Keratinocyte (primary cell): ENCODE results near the gene HEXB. TPM values are rescaled to one million over a fixed set of nuclear protein-coding genes. Genes with fewer than 3 reads are reported as not detected.

ENCODE experiments used
- DNase-seq: peaks from one replicate; pipeline ENCODE4 v3.0.0-alpha.2; 2011; ENCODE audit warnings: low read depth, missing footprints, low spot score
- FAIRE-seq: peaks from 2 replicates; lab custom pipeline; 2011; peaks lifted over from hg19 to GRCh38; lab: Jason Lieb, UNC
- H2AFZ ChIP-seq: 2 replicates; pipeline ENCODE4 v1.6.0; 2012; ENCODE audit warnings: low read length, control low read depth, inconsistent platforms; ENCODE audit not compliant: control insufficient read depth
- H3K27ac ChIP-seq: 2 replicates; pipeline ENCODE4 v1.5.1; 2011; ENCODE audit warnings: low read length; ENCODE audit not compliant: control insufficient read depth, insufficient read depth
- H3K27me3 ChIP-seq: 3 replicates; pipeline ENCODE4 v1.6.0; 2011; ENCODE audit warnings: low read length; ENCODE audit not compliant: control insufficient read depth, insufficient read depth; ENCODE audit errors: extremely low read depth
- H3K36me3 ChIP-seq, 2 experiments: 2 replicates in 1 of 2; 3 replicates in 1 of 2; pipeline ENCODE4 v1.5.1; 2011; ENCODE audit warnings: low read length in 2 of 2, mild to moderate bottlenecking in 1 of 2; ENCODE audit not compliant: control insufficient read depth in 2 of 2, insufficient read depth in 2 of 2; ENCODE audit errors: extremely low read depth in 1 of 2
- H3K4me1 ChIP-seq: 3 replicates; pipeline ENCODE4 v1.5.1; 2011; ENCODE audit warnings: low read length; ENCODE audit not compliant: control insufficient read depth, insufficient read depth; ENCODE audit errors: extremely low read depth
- H3K4me2 ChIP-seq: 3 replicates; pipeline ENCODE4 v1.6.0; 2011; ENCODE audit warnings: low read depth, low read length; ENCODE audit not compliant: control insufficient read depth, insufficient read depth; ENCODE audit errors: extremely low read depth
- H3K4me3 ChIP-seq, 3 experiments: fragments of 200-600 bp in 1 of 3; sonication (generic) in 1 of 3; 2 replicates in 2 of 3; 3 replicates in 1 of 3; pipeline ENCODE4 v1.5.1; 2011 to 2016; ENCODE audit warnings: low read length in 3 of 3, mild to moderate bottlenecking in 3 of 3, control low read depth in 2 of 3, inconsistent platforms in 1 of 3, low read depth in 1 of 3, mixed read lengths in 1 of 3, mixed run types in 1 of 3, moderate library complexity in 1 of 3; ENCODE audit not compliant: control insufficient read depth in 2 of 3, insufficient read depth in 2 of 3; ENCODE audit errors: extremely low read depth in 1 of 3
- H3K79me2 ChIP-seq: 2 replicates; pipeline ENCODE4 v1.6.0; 2012; ENCODE audit warnings: low read length; ENCODE audit not compliant: control insufficient read depth, insufficient read depth
- H3K9ac ChIP-seq: 3 replicates; pipeline ENCODE4 v1.6.0; 2011; ENCODE audit warnings: low read length; ENCODE audit not compliant: control insufficient read depth, insufficient read depth; ENCODE audit errors: extremely low read depth
- H3K9me1 ChIP-seq: 3 replicates; pipeline ENCODE4 v1.6.0; 2011; ENCODE audit warnings: low read length; ENCODE audit not compliant: control insufficient read depth, insufficient read depth; ENCODE audit errors: extremely low read depth
- H3K9me3 ChIP-seq: 2 replicates; pipeline ENCODE4 v1.5.1; 2012; ENCODE audit warnings: low read depth, low read length; ENCODE audit not compliant: control insufficient read depth
- H4K20me1 ChIP-seq: 3 replicates; pipeline ENCODE4 v1.6.0; 2011; ENCODE audit warnings: low read length; ENCODE audit not compliant: control insufficient read depth, insufficient read depth; ENCODE audit errors: extremely low read depth
- CTCF ChIP-seq, 3 experiments: IDR thresholded peaks in 1 of 3; conservative IDR thresholded peaks in 1 of 3; optimal IDR thresholded peaks in 1 of 3; 2 replicates in 2 of 3; 3 replicates in 1 of 3; pipeline versions ENCODE3 to v1.5.1; 2011; ENCODE audit warnings: low read length in 3 of 3, mild to moderate bottlenecking in 3 of 3, moderate library complexity in 2 of 3, control low read depth in 1 of 3, inconsistent platforms in 1 of 3; ENCODE audit not compliant: insufficient read depth in 2 of 3; ENCODE audit errors: extremely low read depth in 1 of 3
- EZH2 ChIP-seq: IDR thresholded peaks from one replicate; pipeline ENCODE4 v1.6.1; 2012; ENCODE audit warnings: inconsistent platforms, mild to moderate bottlenecking, low read length, moderate library complexity
- dilution Hi-C: fragments of 300-500 bp; cut with MboI; formaldehyde crosslinking; loops from one replicate; pipeline ENCODE4 v1.7.0; 2020; ENCODE audit warnings: low sequenced_read_pairs; ENCODE audit not compliant: extremely low pct_ligation_motif_present
- polyA plus RNA-seq, 5 experiments: library from polyadenylated mRNA; depleted of rRNA in 3 of 5; stranded (reverse) in 3 of 5; stranded (forward) in 1 of 5; unstranded in 1 of 5; fragments of >200 nt; gene quantifications; 1 replicate in 1 of 5; 2 replicates in 3 of 5; 3 replicates in 1 of 5; pipeline versions ENCODE4 v1.2.1 to v1.2.3, GENCODE V29; 2011 to 2012; ENCODE audit warnings: missing spikeins in 2 of 5, low read depth in 1 of 5, low replicate concordance in 1 of 5

HEXB gene
- polyA plus RNA-seq, 1 donor (not counting 4 experiments of a cell fraction or from before 2014, with no cell fraction given) = 192 TPM

- Histone ChIP-seq H3K79me2 (peaks cover 35% of the 10 kb centered on the region), H3K9me1 (peaks cover 4% of the 10 kb centered on the region), H3K27me3 (no peaks in the 10 kb centered on the region), H3K4me3 (peak overlapping the region in 2 of 3 experiments; percentile 84 to 87), H3K4me1 (peaks cover 58% of the 10 kb centered on the region), H3K4me2 (peak overlapping the region; percentile 91), H4K20me1 (peaks cover 16% of the 10 kb centered on the region), H3K9ac (peak overlapping the region; percentile 94), H3K27ac (peak overlapping the region; percentile 82), H3K9me3 (no peaks in the 10 kb centered on the region), H2AFZ (peak overlapping the region; percentile 66), H3K36me3 (peaks cover 0 to 7% of the 10 kb centered on the region in 2 experiments)
- dilution Hi-C loops = no loop called here
- TF ChIP-seq CTCF (optimal IDR thresholded peaks at IDR 0.05 in 1 of 3, IDR thresholded peaks at IDR 0.05 in 1 of 3, conservative IDR thresholded peaks at IDR 0.05 in 1 of 3; ENCODE audit: extremely low read depth in 1 of 3, insufficient read depth in 2 of 3, low read length in 3 of 3) = peak; percentile 51 to 64 (median 63)
- TF ChIP-seq EZH2 = no peak
- no peak for DNase-seq
- no peak for FAIRE-seq
Measured at GRCh38 chr5:74641735-74642542, 43.1 kb upstream of the HEXB start.

GRCh38 chr5:74642543-74642863 is 42.5 kb upstream of the HEXB start:
- H3K4me3 ChIP-seq = no peak overlapping the region
- H3K36me3 ChIP-seq = peaks cover 0 to 1% of the 10 kb centered on the region in 2 experiments
- peaks cover 10% of the 10 kb centered on the region for H4K20me1 ChIP-seq
- DNase-seq (no peak), FAIRE-seq (no peak)
- peaks cover 30% of the 10 kb centered on the region for H3K79me2 ChIP-seq
- H3K4me2 ChIP-seq = peak overlapping the region; percentile 91
- peak overlapping the region; percentile 82 for H3K27ac ChIP-seq
- peaks cover under 1% of the 10 kb centered on the region for H3K9me1 ChIP-seq
- no peak for TF ChIP-seq EZH2
- TF ChIP-seq CTCF (optimal IDR thresholded peaks at IDR 0.05 in 1 of 3, IDR thresholded peaks at IDR 0.05 in 1 of 3, conservative IDR thresholded peaks at IDR 0.05 in 1 of 3; ENCODE audit: extremely low read depth in 1 of 3, insufficient read depth in 2 of 3, low read length in 3 of 3) = no peak
- H3K9me3 ChIP-seq = no peaks in the 10 kb centered on the region
- peak overlapping the region; percentile 66 for H2AFZ ChIP-seq
- dilution Hi-C loops = no loop called here
- H3K4me1 ChIP-seq = peaks cover 57% of the 10 kb centered on the region
- no peaks in the 10 kb centered on the region for H3K27me3 ChIP-seq
- peak overlapping the region; percentile 94 for H3K9ac ChIP-seq
